Right atrium auricular region (tissue), 2 donors: ENCODE data around the gene MYOM1. TPM values are rescaled to one million over a fixed set of nuclear protein-coding genes. Genes with fewer than 3 reads are reported as not detected.
"Not testable (repeated sequence)": the region's sequence is repeated elsewhere in the genome, so short reads cannot be mapped to it uniquely, and the experiment has no call there.

Source experiments
- DNase-seq: peaks from one replicate; pipeline ENCODE4 v3.0.0-alpha.2; 2019; ENCODE audit warnings: low spot score
- H3K27ac ChIP-seq, 2 donors: fragments of 200-600 bp; sonication (generic); 1 replicate in 1 of 2; 2 replicates in 1 of 2; pipeline ENCODE4 v1.5.1; 2016 to 2019
- H3K27me3 ChIP-seq, 2 donors: fragments of 200-600 bp; sonication (generic); one replicate each; pipeline versions ENCODE4 v1.5.1 to v1.6.0; 2017 to 2019
- H3K36me3 ChIP-seq: fragments of 200-600 bp; sonication (generic); one replicate; pipeline ENCODE4 v1.5.1; 2016
- H3K4me1 ChIP-seq, 2 donors: fragments of 200-600 bp; sonication (generic); one replicate each; pipeline versions ENCODE4 v1.5.1 to v1.6.0; 2017 to 2019
- H3K4me3 ChIP-seq, 2 donors: fragments of 200-600 bp; sonication (generic); 1 replicate in 1 of 2; 2 replicates in 1 of 2; pipeline ENCODE4 v1.5.1; 2017 to 2019; ENCODE audit warnings: mild to moderate bottlenecking in 1 of 2, moderate library complexity in 1 of 2
- H3K9me3 ChIP-seq, 2 donors: fragments of 200-600 bp; sonication (generic); one replicate each; pipeline ENCODE4 v1.5.1; 2019
- total RNA-seq, 2 donors: library from RNA; depleted of rRNA; stranded (reverse); fragments of >200 nt; gene quantifications; one replicate each; pipeline ENCODE4 v1.1.0, GENCODE V29; 2016
- TF ChIP-seq, protein P1 (sequence below), 2 donors: fragments of 200-600 bp; sonication (generic); IDR thresholded peaks; one replicate each; pipeline ENCODE4 v1.5.1; 2019; ENCODE audit warnings: antibody characterized with exemption in 2 of 2

MYOM1 gene
- total RNA-seq, 2 donors from 2014 or later = 357 to 410 TPM

DNA sequence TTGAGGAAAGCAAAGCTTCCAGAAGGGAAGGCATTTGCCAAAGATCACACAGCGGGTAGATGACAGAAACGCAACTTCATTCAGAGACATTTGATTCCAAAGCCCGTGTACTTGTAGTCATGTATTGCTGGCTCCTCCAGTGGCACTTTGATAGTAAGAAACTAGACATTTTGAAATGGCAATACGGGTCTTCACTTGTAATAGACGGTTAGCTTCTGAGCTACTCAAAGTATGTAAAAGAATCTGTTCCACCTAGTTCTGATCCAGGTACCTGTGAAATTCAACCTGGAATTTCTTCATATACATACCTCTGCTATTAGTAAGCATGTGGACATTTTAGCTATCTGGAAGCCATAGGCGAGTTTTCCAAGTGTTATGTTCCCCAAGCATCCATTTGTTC is 1.7 kb upstream of the MYOM1 start:
- TF ChIP-seq, protein P1, sequence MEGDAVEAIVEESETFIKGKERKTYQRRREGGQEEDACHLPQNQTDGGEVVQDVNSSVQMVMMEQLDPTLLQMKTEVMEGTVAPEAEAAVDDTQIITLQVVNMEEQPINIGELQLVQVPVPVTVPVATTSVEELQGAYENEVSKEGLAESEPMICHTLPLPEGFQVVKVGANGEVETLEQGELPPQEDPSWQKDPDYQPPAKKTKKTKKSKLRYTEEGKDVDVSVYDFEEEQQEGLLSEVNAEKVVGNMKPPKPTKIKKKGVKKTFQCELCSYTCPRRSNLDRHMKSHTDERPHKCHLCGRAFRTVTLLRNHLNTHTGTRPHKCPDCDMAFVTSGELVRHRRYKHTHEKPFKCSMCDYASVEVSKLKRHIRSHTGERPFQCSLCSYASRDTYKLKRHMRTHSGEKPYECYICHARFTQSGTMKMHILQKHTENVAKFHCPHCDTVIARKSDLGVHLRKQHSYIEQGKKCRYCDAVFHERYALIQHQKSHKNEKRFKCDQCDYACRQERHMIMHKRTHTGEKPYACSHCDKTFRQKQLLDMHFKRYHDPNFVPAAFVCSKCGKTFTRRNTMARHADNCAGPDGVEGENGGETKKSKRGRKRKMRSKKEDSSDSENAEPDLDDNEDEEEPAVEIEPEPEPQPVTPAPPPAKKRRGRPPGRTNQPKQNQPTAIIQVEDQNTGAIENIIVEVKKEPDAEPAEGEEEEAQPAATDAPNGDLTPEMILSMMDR (IDR thresholded peaks at IDR 0.05) = no peak
- Histone ChIP-seq H3K4me3 (no peak overlapping the region), H3K27me3 (no peaks in the 10 kb centered on the region), H3K9me3 (no peaks in the 10 kb centered on the region), H3K4me1 (peaks cover 0 to 4% of the 10 kb centered on the region in 2 donors), H3K27ac (peak overlapping the region in 1 of 2 donors; percentile 94), H3K36me3 (peaks cover 9% of the 10 kb centered on the region)
- no peak for DNase-seq

DNA sequence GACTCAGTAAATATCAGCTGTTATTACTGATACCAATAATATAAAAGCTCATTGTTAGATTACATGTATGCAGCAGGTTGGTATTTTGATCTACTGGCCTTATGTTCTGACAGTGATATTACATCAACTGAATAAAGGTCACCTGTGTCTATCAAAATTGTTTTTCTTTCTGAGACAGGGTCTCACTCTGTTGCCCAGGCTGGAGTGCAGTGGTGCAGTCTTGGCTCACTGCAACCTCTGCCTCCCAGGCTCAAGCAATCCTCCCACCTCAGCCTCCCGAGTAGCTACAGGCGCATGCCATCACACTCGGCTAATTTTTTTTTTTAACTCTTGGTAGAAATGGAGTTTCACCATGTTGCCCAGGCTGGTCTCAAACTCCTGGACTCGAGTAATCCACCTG is 1.1 kb upstream of the MYOM1 start:
- H3K27me3 ChIP-seq, DNase-seq, H3K9me3 ChIP-seq, H3K4me3 ChIP-seq, H3K4me1 ChIP-seq: not testable (repeated sequence)
- H3K36me3 ChIP-seq = peaks cover 15% of the 10 kb centered on the region
- H3K27ac ChIP-seq = peak overlapping the region; percentile 83 to 94

DNA sequence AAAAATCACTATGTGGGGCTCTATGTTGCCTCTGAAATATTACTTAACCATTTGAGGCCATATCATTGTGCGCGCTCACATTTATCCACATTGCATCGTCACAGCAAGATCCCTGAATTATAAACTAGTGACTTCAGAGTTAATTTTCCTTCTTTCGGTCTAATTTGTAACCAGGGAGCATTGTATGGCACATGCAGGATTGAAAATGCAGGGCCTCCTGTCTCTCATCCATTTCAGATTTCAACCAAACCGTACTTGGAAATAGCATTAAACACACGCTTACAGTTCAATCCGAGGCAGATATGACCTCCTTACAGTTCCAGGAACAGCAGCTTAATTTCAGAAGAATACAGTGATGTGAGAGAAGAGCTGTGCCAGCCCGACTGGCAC is 532 bp downstream of the MYOM1 start:
- TF ChIP-seq, protein P1 (IDR thresholded peaks at IDR 0.05) = no peak
- Histone ChIP-seq H3K4me3 (peak overlapping the region; percentile 52 to 64), H3K4me1 (peaks cover 0 to 12% of the 10 kb centered on the region in 2 donors), H3K27ac (peak overlapping the region; percentile 83 to 94), H3K27me3 (no peaks in the 10 kb centered on the region), H3K9me3 (no peaks in the 10 kb centered on the region), H3K36me3 (peaks cover 30% of the 10 kb centered on the region)
- no peak for DNase-seq

DNA sequence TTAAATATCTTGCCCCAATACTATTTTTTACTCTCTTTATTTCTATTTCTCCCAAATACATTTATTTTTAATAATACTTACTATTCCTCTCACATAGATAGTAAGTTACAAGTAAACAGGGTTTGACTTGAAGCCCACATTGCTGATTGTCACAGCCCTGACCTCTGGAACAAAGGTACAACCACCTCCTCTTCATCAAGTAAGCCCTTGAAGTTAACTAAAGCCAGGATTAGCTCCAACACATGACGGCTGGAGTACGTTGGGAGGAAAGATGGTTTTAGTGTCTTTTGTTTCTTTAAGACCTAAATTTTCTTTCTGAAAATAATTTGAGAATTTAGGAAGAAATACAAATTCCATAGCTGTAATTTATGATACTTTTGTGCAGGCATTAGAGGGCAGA is 949 bp downstream of the MYOM1 start:
- Histone ChIP-seq H3K4me1 (peaks cover 0 to 16% of the 10 kb centered on the region in 2 donors), H3K9me3 (no peaks in the 10 kb centered on the region), H3K27me3 (no peaks in the 10 kb centered on the region), H3K27ac (peak overlapping the region; percentile 83 to 94), H3K4me3 (peak overlapping the region; percentile 52 to 64), H3K36me3 (peaks cover 34% of the 10 kb centered on the region)
- TF ChIP-seq, protein P1 (IDR thresholded peaks at IDR 0.05) = no peak
- no peak for DNase-seq

DNA sequence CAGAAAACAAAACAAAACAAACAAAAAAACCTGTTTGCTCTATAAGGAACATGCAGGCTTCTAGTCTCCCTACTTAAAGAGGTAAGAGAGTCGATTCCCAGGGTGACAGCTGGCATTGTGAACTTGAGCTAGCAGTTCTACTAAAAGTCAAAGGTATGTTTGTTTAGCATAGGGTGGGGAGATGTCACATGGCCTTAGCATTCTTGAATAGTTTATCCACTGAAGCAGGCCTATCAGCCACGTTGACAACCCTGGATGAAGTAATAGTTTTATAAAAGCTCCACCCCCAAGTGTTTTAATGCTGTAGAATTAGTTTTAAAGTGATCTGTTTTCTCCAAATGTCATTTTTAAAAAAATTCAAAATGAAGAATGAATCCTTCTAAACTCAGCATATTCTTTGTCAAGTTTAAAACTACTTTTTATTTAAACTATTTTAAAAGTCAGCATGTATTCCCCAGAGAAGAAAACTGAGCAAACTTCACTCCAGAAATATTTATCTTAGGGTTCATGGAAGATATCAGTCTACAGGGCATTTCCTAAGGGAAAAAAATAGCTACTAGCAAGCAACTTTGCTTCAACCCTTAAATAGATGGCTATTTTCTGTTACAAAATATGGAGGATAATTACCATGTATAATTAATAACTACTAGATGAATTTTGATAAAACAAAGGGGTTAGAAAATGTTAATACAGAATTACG is 1.7 kb downstream of the MYOM1 start:
- TF ChIP-seq, protein P1 (IDR thresholded peaks at IDR 0.05) = no peak
- peaks cover 0 to 24% of the 10 kb centered on the region in 2 donors for H3K4me1 ChIP-seq
- peak overlapping the region; percentile 52 to 64 for H3K4me3 ChIP-seq
- peaks cover 41% of the 10 kb centered on the region for H3K36me3 ChIP-seq
- H3K9me3 ChIP-seq = no peaks in the 10 kb centered on the region
- H3K27me3 ChIP-seq = no peaks in the 10 kb centered on the region
- no peak for DNase-seq
- peak overlapping the region; percentile 83 to 94 for H3K27ac ChIP-seq

DNA sequence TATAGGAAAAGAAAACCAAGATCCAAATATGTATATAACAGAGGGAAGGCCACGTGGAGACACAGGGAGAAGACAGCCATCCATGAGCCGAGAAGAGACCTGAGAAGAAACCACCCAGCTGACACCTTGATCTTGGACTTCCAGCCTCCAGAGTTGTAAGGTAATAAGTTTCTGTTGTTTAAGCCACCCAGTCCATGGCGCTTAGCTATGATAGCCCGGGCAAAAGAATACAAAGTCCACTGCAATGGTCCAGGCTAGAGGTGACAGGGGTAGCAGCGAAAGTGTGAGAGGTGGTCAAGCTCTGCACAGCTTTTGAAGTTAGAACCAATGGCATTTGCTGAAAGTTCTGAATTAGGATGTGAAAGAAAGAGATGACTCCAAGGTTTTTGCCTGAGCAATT is 2.8 kb downstream of the MYOM1 start:
- Histone ChIP-seq H3K27me3 (no peaks in the 10 kb centered on the region), H3K36me3 (peaks cover 50% of the 10 kb centered on the region), H3K9me3 (no peaks in the 10 kb centered on the region), H3K4me3 (peak overlapping the region; percentile 52 to 64), H3K27ac (peak overlapping the region; percentile 83 to 94), H3K4me1 (peaks cover 0 to 34% of the 10 kb centered on the region in 2 donors)
- no peak for DNase-seq
- TF ChIP-seq, protein P1 (IDR thresholded peaks at IDR 0.05) = no peak
